Osteoblast (primary cell): ENCODE measurements around the gene CTNND2. TPM values are rescaled to one million over a fixed set of nuclear protein-coding genes. Genes with fewer than 3 reads are reported as not detected.

Experiments used
- DNase-seq: peaks from one replicate; pipeline ENCODE4 v3.0.0; 2011; ENCODE audit warnings: low spot score, mixed read lengths; ENCODE audit not compliant: insufficient read length; ENCODE audit errors: missing footprints
- H2AFZ ChIP-seq: 2 replicates; pipeline ENCODE4 v1.6.0; 2011; ENCODE audit warnings: mild to moderate bottlenecking, low read length
- H3K27ac ChIP-seq: 2 replicates; pipeline ENCODE4 v1.5.1; 2011; ENCODE audit warnings: mild to moderate bottlenecking, low read depth, low read length, moderate library complexity
- H3K27me3 ChIP-seq: 2 replicates; pipeline ENCODE4 v1.6.0; 2012; ENCODE audit warnings: mild to moderate bottlenecking, control low read depth, inconsistent platforms, low read length, moderate library complexity; ENCODE audit not compliant: insufficient read depth
- H3K36me3 ChIP-seq: 2 replicates; pipeline ENCODE4 v1.5.1; 2011; ENCODE audit warnings: mild to moderate bottlenecking, low read length, control low read depth, moderate library complexity; ENCODE audit not compliant: insufficient read depth
- H3K4me1 ChIP-seq: 2 replicates; pipeline ENCODE4 v1.5.1; 2011; ENCODE audit warnings: mild to moderate bottlenecking, low read length, control low read depth, moderate library complexity; ENCODE audit not compliant: insufficient read depth
- H3K4me2 ChIP-seq: 2 replicates; pipeline ENCODE4 v1.6.0; 2011; ENCODE audit warnings: mild to moderate bottlenecking, low read length; ENCODE audit not compliant: insufficient read depth
- H3K4me3 ChIP-seq: fragments of 200-600 bp; sonication (generic); 3 replicates; pipeline ENCODE4 v1.5.1; 2012; ENCODE audit warnings: mild to moderate bottlenecking, low read length, inconsistent platforms; ENCODE audit not compliant: insufficient read depth
- H3K79me2 ChIP-seq: 2 replicates; pipeline ENCODE4 v1.6.0; 2012; ENCODE audit warnings: mild to moderate bottlenecking, low read length, control low read depth, inconsistent platforms; ENCODE audit not compliant: insufficient read depth
- H3K9me3 ChIP-seq: 2 replicates; pipeline ENCODE4 v1.5.1; 2011; ENCODE audit warnings: low read depth, low read length, control low read depth
- H4K20me1 ChIP-seq: 2 replicates; pipeline ENCODE4 v1.6.0; 2012; ENCODE audit warnings: mild to moderate bottlenecking, low read length, control low read depth; ENCODE audit not compliant: insufficient read depth
- total RNA-seq: library from RNA; depleted of rRNA; stranded (reverse); fragments of >200 nt; gene quantifications from 2 replicates; pipeline ENCODE4 v1.2.3, GENCODE V29; 2012
- TF ChIP-seq, protein P1 (sequence below): IDR thresholded peaks from 2 replicates; pipeline ENCODE4 v1.5.1; 2011; ENCODE audit warnings: mild to moderate bottlenecking, low read depth, low read length, moderate library complexity; ENCODE audit errors: extremely low read depth

The CTNND2 gene
- total RNA-seq, 1 donor, result not detected

GRCh38 chr5:11793396-11793795 is 110.8 kb downstream of the CTNND2 start:
- Histone ChIP-seq H3K36me3 (no peaks in the 10 kb centered on the region), H3K4me1 (no peaks in the 10 kb centered on the region), H4K20me1 (no peaks in the 10 kb centered on the region), H2AFZ (no peak overlapping the region), H3K9me3 (peaks cover 1% of the 10 kb centered on the region), H3K4me2 (no peak overlapping the region), H3K27me3 (no peaks in the 10 kb centered on the region), H3K27ac (no peak overlapping the region), H3K79me2 (no peaks in the 10 kb centered on the region), H3K4me3 (no peak overlapping the region)
- TF ChIP-seq, protein P1, sequence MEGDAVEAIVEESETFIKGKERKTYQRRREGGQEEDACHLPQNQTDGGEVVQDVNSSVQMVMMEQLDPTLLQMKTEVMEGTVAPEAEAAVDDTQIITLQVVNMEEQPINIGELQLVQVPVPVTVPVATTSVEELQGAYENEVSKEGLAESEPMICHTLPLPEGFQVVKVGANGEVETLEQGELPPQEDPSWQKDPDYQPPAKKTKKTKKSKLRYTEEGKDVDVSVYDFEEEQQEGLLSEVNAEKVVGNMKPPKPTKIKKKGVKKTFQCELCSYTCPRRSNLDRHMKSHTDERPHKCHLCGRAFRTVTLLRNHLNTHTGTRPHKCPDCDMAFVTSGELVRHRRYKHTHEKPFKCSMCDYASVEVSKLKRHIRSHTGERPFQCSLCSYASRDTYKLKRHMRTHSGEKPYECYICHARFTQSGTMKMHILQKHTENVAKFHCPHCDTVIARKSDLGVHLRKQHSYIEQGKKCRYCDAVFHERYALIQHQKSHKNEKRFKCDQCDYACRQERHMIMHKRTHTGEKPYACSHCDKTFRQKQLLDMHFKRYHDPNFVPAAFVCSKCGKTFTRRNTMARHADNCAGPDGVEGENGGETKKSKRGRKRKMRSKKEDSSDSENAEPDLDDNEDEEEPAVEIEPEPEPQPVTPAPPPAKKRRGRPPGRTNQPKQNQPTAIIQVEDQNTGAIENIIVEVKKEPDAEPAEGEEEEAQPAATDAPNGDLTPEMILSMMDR, result no peak
- DNase-seq, result no peak

DNA sequence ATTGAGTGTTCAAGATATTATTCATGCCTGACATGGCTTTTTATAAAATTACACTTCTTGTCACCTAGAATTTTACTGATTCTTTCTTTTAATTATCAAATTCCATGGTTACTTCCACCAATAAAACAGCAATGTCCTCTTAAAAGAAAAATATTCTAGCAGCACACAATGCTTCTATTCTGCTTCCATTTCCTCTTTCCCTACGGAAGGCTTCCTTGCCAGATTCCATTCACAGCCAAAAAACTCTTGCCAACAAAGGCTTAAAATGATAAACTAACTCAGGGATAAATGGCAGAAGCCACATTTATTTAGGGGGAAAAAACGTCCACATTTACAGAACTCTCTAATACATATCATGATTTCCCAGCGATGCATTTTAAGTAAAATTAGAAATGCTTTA is 111.6 kb downstream of the CTNND2 start:
- DNase-seq, result no peak
- H3K79me2 ChIP-seq, result no peaks in the 10 kb centered on the region
- H3K27me3 ChIP-seq, result no peaks in the 10 kb centered on the region
- peaks cover 1% of the 10 kb centered on the region for H3K9me3 ChIP-seq
- H3K27ac ChIP-seq, result no peak overlapping the region
- H3K4me1 ChIP-seq, result no peaks in the 10 kb centered on the region
- no peak overlapping the region for H3K4me3 ChIP-seq
- H2AFZ ChIP-seq, result no peak overlapping the region
- H3K4me2 ChIP-seq, result no peak overlapping the region
- TF ChIP-seq, protein P1, result no peak
- no peaks in the 10 kb centered on the region for H4K20me1 ChIP-seq
- no peaks in the 10 kb centered on the region for H3K36me3 ChIP-seq

GRCh38 chr5:11791792-11792191 is 112.5 kb downstream of the CTNND2 start:
- TF ChIP-seq, protein P1, result no peak
- no peaks in the 10 kb centered on the region for H4K20me1 ChIP-seq
- no peak overlapping the region for H3K4me2 ChIP-seq
- H3K79me2 ChIP-seq, result no peaks in the 10 kb centered on the region
- H3K27me3 ChIP-seq, result no peaks in the 10 kb centered on the region
- no peak overlapping the region for H3K27ac ChIP-seq
- no peaks in the 10 kb centered on the region for H3K4me1 ChIP-seq
- H3K9me3 ChIP-seq, result peaks cover 1% of the 10 kb centered on the region
- no peak overlapping the region for H3K4me3 ChIP-seq
- no peak for DNase-seq
- no peaks in the 10 kb centered on the region for H3K36me3 ChIP-seq
- no peak overlapping the region for H2AFZ ChIP-seq

DNA sequence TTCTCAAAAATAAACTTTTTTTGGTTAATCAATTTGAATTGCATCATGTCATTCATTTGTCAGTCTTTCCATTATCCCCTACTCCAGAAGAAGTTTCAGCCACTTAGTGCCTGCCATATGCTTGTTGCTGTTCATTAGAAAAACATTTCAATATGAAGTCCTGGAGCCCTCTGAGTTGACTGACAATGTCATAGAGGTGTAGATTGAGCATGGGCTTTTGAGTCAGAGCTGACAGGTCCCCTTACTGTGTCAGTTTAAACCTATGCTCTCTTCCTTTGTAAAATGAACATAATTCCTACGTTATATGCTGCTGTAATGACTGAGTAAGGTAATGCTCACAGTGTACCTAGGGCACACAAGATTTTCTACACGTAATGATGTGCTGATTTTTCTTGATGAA is 114.0 kb downstream of the CTNND2 start:
- Histone ChIP-seq H2AFZ (no peak overlapping the region), H3K9me3 (no peaks in the 10 kb centered on the region), H3K36me3 (no peaks in the 10 kb centered on the region), H3K4me3 (no peak overlapping the region), H3K4me1 (no peaks in the 10 kb centered on the region), H3K4me2 (no peak overlapping the region), H3K27me3 (no peaks in the 10 kb centered on the region), H4K20me1 (no peaks in the 10 kb centered on the region), H3K79me2 (no peaks in the 10 kb centered on the region), H3K27ac (no peak overlapping the region)
- no peak for DNase-seq
- TF ChIP-seq, protein P1, result no peak
